Dedifferentiated amniotic fluid mesenchymal stem cell (primary cell): ENCODE measurements around the gene DENND10.
"Not testable (repeated sequence)": the region's sequence is repeated elsewhere in the genome, so short reads cannot be mapped to it uniquely, and the experiment has no call there.

Experiments used
- DNase-seq: peaks from one replicate; pipeline ENCODE4 v3.0.0-alpha.2; 2016; ENCODE audit errors: extremely low spot score

The DENND10 gene

DNA sequence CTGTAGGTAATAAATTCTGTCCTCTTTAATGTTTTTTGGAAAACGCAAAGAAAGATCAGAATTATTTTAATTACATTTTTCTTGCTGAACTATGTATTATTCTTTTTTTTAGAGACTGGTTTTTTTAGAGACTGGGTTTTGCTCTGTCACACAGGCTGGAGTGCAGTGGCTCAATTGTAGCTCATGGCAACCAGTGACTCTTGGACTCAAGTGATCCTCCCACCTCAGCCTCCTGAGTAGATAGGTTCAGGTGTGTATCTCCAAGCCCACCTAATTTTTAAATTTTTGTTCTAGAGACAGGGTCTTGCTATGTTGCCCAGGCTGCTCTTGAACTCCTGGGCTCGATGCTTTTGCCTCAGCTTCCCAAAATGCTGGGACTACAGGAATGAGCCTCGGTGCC is 5.3 kb upstream of the DENND10 start:
- DNase-seq: no peak

DNA sequence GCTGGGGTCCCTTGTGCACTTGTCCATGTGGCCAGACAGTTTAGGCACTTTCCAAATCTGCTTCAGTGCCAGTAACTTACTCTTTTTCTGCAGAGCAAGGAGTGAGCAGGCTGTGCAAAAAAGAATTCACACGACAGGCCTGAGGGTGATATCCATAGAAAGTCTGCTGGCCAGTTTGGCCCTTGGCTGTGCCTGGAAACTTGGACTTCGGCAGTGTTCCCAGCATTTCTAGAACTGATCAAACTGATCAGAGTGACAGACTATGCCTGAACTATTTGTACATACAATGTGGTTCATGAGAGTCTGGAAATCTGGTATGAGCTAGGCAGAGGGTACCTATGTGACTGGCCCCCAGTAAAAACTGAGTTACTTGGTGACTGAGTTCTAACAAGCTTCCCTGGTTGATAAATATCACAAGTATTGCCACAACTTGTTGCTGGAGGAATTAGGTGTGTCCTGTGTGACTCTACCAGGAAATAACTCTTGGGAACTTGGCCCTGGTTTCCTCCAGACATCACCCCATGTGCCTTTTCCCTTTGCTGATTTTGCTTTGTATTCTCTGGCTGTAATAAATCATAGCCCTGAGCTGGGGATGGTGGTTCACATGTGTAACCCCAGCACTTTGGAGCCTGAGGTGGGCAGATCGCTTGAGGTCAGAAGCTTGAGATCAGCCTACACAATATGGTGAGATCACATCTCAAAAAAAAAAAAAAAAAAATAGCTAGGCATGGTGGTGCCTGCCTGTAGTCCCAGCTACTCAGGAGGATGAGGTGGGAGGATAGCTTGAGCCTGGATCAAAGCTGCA is 3.3 kb upstream of the DENND10 start:
- no peak for DNase-seq

- no peak for DNase-seq
Measured at GRCh38 chr10:119101366-119102098, 2.4 kb upstream of the DENND10 start.

DNA sequence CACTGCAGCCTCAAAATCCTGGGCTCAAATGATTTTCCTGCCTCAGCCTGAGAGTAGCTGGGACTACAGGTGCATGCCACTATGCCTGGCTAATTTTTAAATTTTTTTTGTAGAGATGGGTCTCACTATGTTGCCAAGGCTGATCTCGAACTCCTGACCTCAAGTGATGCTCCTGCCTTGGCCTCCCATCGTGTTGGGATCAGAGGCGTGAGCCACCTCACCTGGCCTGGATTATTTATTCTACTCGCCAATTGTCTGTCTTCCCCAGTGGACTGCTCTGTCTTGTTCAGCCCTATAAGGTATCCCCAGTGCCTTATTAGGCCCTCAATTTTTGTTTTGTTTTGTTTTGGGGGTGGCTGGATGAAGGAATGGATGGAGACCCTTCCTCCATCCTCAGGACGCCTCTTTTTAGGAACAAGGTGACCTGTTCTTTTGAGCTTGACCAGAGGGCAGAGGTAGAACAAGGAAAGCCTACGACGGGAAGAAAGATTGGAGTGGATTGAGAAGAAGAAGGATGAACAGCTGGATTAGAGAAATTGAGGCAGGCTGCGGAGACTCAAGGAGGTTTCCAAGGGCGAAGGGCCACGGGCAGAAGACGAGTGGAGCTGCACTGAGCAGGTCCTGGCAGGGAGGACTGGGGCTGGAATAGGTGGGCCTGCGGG is 541 bp upstream of the DENND10 start:
- no peak for DNase-seq

GRCh38 chr10:119104654-119105015 is 722 bp downstream of the DENND10 start:
- DNase-seq: no peak

- no peak for DNase-seq
Measured at GRCh38 chr10:119105155-119105554, 1.2 kb downstream of the DENND10 start.

- not testable (repeated sequence) for DNase-seq
Measured at GRCh38 chr10:119105899-119106298, 2.0 kb downstream of the DENND10 start.

DNA sequence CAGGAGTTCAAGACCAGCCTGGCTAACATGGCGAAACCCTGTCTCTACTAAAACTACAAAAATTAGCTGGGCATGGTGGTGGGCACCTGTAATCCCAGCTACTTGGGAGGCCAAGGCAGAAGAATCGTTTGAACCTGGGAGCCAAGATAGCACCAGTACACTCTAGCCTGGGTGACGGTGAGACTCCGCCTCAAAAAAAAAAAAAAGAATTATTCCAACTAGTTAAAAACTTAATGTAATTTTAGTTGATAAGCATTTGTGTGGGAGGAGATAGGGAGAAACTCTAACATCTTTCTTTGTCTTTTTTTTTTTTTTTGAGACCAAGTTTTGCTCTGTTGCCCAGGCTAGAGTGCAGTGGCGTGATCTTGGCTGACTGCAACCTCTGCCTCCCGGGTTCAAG is 3.2 kb downstream of the DENND10 start:
- DNase-seq: not testable (repeated sequence)

DNA sequence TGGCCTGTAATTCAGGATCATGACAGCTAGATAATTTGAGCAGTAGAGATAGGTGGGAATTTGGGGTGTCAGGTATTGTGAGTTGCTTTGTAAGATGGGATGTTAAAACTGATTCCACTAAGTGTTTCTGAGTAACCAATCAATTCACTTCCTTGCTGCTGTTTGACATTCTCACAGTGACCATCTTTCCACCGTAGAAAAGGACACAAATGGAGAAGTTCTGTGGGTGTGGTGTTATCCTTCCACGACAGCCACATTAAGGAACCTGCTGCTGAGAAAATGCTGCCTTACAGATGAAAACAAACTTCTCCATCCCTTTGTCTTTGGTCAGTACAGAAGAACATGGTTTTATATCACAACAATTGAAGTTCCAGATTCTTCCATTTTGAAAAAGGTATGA is 3.9 kb downstream of the DENND10 start:
- not testable (repeated sequence) for DNase-seq

DNA sequence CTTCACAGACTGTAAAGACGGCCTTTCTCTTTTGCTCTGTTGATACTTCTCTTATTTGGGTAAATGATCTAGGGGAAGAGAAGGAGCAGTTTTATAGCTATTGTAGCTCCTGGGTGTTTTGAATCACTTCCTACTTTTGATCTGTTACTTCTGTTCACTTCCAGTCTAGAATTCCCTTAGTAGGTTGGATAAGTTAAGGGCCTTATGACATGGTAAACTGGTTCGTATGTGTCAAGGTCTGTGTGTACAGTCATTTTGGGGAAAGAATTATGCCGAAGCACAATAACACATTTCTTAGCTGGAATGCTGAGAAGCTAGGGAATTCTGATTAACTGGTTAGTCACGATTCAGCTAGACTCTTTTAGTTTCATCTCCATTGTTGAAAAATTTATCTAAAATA is 8.1 kb downstream of the DENND10 start:
- no peak for DNase-seq

DNA sequence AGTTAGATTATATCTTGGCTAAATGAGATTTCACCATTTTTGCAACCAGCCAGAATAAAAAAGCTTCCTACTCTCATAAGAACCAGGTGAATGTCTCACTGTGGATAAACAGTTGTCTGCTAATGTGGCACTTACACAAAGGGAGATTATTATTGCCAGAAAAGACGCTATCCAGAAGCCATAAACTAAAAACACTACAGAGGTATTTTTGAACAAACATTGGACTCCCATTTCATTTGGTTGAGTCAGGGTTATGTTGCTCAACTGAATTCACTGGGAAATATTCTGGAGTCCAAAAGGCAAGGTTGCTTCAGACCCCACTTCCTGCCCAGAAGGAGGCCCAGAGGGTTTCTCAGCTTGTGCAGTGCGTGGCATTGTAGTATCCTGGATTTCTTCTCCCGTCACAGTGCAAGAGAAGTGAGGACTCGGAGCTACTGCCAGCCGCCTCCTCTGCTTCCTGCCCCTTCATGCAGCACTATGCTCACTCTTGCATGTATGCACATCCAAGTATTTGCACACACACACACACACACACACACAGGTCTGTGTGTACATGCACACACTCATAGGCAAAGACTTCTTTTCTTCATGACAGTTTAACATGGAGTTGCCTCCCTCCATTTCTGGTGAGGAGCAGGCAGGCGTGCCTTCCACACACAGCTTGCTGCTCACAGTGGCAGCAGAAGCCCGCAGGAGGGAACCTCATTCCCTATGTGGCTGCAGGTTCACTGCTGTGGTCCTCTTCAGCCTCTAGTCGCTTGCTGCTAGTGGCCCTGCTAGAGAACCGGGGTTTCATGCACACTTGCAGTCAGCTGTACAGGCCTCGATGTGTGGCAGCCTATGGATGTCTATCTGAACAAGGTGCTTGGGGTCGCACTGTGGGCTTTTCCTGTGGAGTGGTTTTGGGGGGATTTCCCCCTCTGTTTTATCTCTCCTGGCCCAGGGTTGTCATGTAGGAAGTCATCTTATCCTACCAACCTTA is 10.1 kb downstream of the DENND10 start:
- DNase-seq: peak; percentile 90

GRCh38 chr10:119115926-119116325 is 12.0 kb downstream of the DENND10 start:
- no peak for DNase-seq

GRCh38 chr10:119116326-119116951 is 12.5 kb downstream of the DENND10 start:
- DNase-seq: no peak

DNA sequence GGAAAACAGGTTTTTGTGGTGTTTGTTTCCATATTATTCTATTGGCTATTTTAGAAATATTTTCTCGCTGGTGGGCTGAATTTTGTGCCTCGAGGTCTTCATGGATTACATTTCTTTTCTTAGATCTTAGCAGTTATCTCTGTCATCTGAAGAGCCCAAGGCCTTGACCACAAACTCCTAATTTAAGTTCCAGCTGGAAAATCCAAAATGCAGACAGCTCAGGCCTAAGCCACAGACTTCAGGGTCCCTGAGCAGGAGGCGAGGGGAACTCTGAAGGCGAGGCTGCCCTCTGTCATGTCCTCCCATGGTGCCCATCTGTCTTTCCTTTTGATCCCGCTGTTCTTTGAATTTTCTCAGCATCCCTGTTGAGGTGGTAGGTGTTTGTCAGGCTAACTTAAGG is 14.3 kb downstream of the DENND10 start:
- DNase-seq: no peak

- DNase-seq: no peak
Measured at GRCh38 chr10:119119400-119119799, 15.5 kb downstream of the DENND10 start.

- no peak for DNase-seq
Measured at GRCh38 chr10:119120413-119120867, 16.5 kb downstream of the DENND10 start.

GRCh38 chr10:119120875-119121274 is 17.0 kb downstream of the DENND10 start:
- no peak for DNase-seq

DNA sequence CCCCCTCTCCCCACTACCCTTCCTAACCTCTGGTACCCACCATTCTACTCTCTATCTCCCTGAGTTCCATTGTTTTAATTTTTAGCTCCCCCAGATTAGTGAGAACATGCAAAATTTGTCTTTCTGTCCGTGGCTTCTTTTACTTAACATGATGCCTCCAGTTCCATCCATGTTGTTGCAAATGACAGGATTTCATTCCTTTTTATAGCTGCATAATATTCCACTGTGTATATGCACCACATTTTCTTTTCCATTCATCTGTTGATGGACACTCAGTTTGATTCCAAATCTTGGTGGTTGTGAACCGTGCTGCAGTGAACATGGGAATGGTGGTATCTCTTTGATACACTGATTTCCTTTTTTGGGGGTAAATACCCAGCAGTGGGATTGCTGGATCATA is 22.0 kb downstream of the DENND10 start:
- DNase-seq: no peak

- DNase-seq: no peak
Measured at GRCh38 chr10:119129721-119130120, 25.8 kb downstream of the DENND10 start.

- DNase-seq: no peak
Measured at GRCh38 chr10:119131512-119132240, 27.8 kb downstream of the DENND10 start.
